H9 (cell line): ENCODE results near the gene YWHAQ. TPM values are rescaled to one million over a fixed set of nuclear protein-coding genes. Genes with fewer than 3 reads are reported as not detected.

Experiments used
- DNase-seq: peaks from one replicate; pipeline ENCODE4 v3.0.0-alpha.2; 2017
- H2AFZ ChIP-seq: one replicate; pipeline ENCODE4 v1.6.1; 2013; ENCODE audit warnings: mild to moderate bottlenecking, low read length, control low read depth, moderate library complexity
- H2AK5ac ChIP-seq: 2 replicates; pipeline ENCODE4 v1.6.1; 2013; ENCODE audit warnings: low read length, control low read depth, mixed read lengths; ENCODE audit not compliant: insufficient read length
- H2BK120ac ChIP-seq: one replicate; pipeline ENCODE4 v1.6.1; 2013; ENCODE audit warnings: low read depth, mild to moderate bottlenecking, low read length, control low read depth, inconsistent platforms; ENCODE audit not compliant: poor library complexity, severe bottlenecking
- H2BK12ac ChIP-seq: 2 replicates; pipeline ENCODE4 v1.6.1; 2013; ENCODE audit warnings: low read length, control low read depth, mixed read lengths, low read depth; ENCODE audit not compliant: insufficient read length
- H2BK15ac ChIP-seq: 2 replicates; pipeline ENCODE4 v1.6.1; 2013; ENCODE audit warnings: low read depth, low read length, control low read depth
- H2BK20ac ChIP-seq: one replicate; pipeline ENCODE4 v1.6.1; 2013; ENCODE audit warnings: low read depth, mild to moderate bottlenecking, low read length, control low read depth, inconsistent platforms; ENCODE audit not compliant: poor library complexity, severe bottlenecking
- H2BK5ac ChIP-seq: 2 replicates; pipeline ENCODE4 v1.6.1; 2013; ENCODE audit warnings: low read length, control low read depth, mixed read lengths; ENCODE audit not compliant: insufficient read length
- H3K14ac ChIP-seq: 2 replicates; pipeline ENCODE4 v1.6.1; 2013; ENCODE audit warnings: low read length, control low read depth; ENCODE audit not compliant: insufficient read depth
- H3K18ac ChIP-seq: 2 replicates; pipeline ENCODE4 v1.6.1; 2013; ENCODE audit warnings: low read depth, mild to moderate bottlenecking, mixed read lengths, low read length, control low read depth; ENCODE audit not compliant: insufficient read length
- H3K23ac ChIP-seq: 2 replicates; pipeline ENCODE4 v1.6.1; 2013; ENCODE audit warnings: low read length, control low read depth, mixed read lengths, low read depth; ENCODE audit not compliant: insufficient read length
- H3K23me2 ChIP-seq: 2 replicates; pipeline ENCODE4 v1.6.1; 2013; ENCODE audit warnings: low read depth, mild to moderate bottlenecking, mixed read lengths, low read length, control low read depth; ENCODE audit not compliant: insufficient read length, poor library complexity, severe bottlenecking
- H3K27ac ChIP-seq: 2 replicates; pipeline ENCODE4 v1.5.1; 2013; ENCODE audit warnings: low read length, control low read depth, mixed read lengths, low read depth; ENCODE audit not compliant: insufficient read length
- H3K27me3 ChIP-seq: 2 replicates; pipeline ENCODE4 v1.6.1; 2013; ENCODE audit warnings: low read length, control low read depth, inconsistent platforms; ENCODE audit not compliant: insufficient read depth
- H3K4ac ChIP-seq: 2 replicates; pipeline ENCODE4 v1.6.1; 2013; ENCODE audit warnings: low read depth, mild to moderate bottlenecking, control low read depth, inconsistent platforms, low read length, moderate library complexity
- H3K4me1 ChIP-seq: 2 replicates; pipeline ENCODE4 v1.6.1; 2013; ENCODE audit warnings: low read length, control low read depth, inconsistent platforms; ENCODE audit not compliant: insufficient read depth
- H3K4me2 ChIP-seq: 2 replicates; pipeline ENCODE4 v1.6.1; 2013; ENCODE audit warnings: low read length, control low read depth, mixed read lengths; ENCODE audit not compliant: insufficient read length, insufficient read depth
- H3K56ac ChIP-seq: 2 replicates; pipeline ENCODE4 v1.6.1; 2013; ENCODE audit warnings: low read depth, mild to moderate bottlenecking, mixed read lengths, low read length, control low read depth; ENCODE audit not compliant: insufficient read length
- H3K79me1 ChIP-seq: 2 replicates; pipeline ENCODE4 v1.6.1; 2013; ENCODE audit warnings: low read depth, mild to moderate bottlenecking, moderate library complexity, low read length, control low read depth, inconsistent platforms; ENCODE audit not compliant: insufficient read depth, poor library complexity, severe bottlenecking
- H3K79me2 ChIP-seq: 2 replicates; pipeline ENCODE4 v1.6.1; 2013; ENCODE audit warnings: low read length, control low read depth, inconsistent platforms; ENCODE audit not compliant: insufficient read depth
- H3K9ac ChIP-seq: 2 replicates; pipeline ENCODE4 v1.6.1; 2013; ENCODE audit warnings: low read length, control low read depth, mixed read lengths; ENCODE audit not compliant: insufficient read length; ENCODE audit errors: extremely low read depth
- H3K9me3 ChIP-seq: one replicate; pipeline ENCODE4 v1.6.1; 2013; ENCODE audit warnings: low read depth, low read length, inconsistent platforms; ENCODE audit not compliant: control insufficient read depth
- H3T11ph ChIP-seq: one replicate; pipeline ENCODE4 v1.6.1; 2013; ENCODE audit warnings: mild to moderate bottlenecking, low read length, control low read depth, inconsistent platforms
- H4K20me1 ChIP-seq: one replicate; pipeline ENCODE4 v1.6.1; 2013; ENCODE audit not compliant: control insufficient read depth, insufficient read length, insufficient read depth
- H4K5ac ChIP-seq: 2 replicates; pipeline ENCODE4 v1.6.1; 2013; ENCODE audit warnings: low read depth, mild to moderate bottlenecking, mixed read lengths, low read length, control low read depth; ENCODE audit not compliant: insufficient read length
- H4K8ac ChIP-seq: replicated peaks from 2 replicates; pipeline ENCODE4 v1.6.1; 2013; ENCODE audit warnings: low read length, control low read depth, mixed read lengths, low read depth; ENCODE audit not compliant: insufficient read length
- H4K91ac ChIP-seq: 2 replicates; pipeline ENCODE4 v1.6.1; 2013; ENCODE audit warnings: low read depth, mild to moderate bottlenecking, moderate library complexity, mixed read lengths, low read length, control low read depth; ENCODE audit not compliant: insufficient read length
- H3K27ac Mint-ChIP-seq, 3 experiments: 2 replicates in 2 of 3; 3 replicates in 1 of 3; pipeline ENCODE4 v1.8.0; 2020 to 2021; ENCODE audit warnings: mixed read lengths in 3 of 3, mild to moderate bottlenecking in 1 of 3, moderate library complexity in 1 of 3
- H3K27me3 Mint-ChIP-seq: 2 replicates; pipeline ENCODE4 v1.8.0; 2021; ENCODE audit warnings: low read depth, mild to moderate bottlenecking, moderate library complexity, mixed read lengths
- H3K36me3 Mint-ChIP-seq, 3 experiments: 2 replicates in 2 of 3; 3 replicates in 1 of 3; pipeline ENCODE4 v1.8.0; 2020 to 2021; ENCODE audit warnings: low read depth in 3 of 3, mixed read lengths in 3 of 3; ENCODE audit not compliant: insufficient read depth in 1 of 3
- H3K4me1 Mint-ChIP-seq, 2 experiments: 2 replicates each; pipeline ENCODE4 v1.8.0; 2020; ENCODE audit warnings: mixed read lengths in 2 of 2
- H3K4me3 Mint-ChIP-seq, 2 experiments: 2 replicates in 1 of 2; 3 replicates in 1 of 2; pipeline ENCODE4 v1.8.0; 2020 to 2021; ENCODE audit warnings: mild to moderate bottlenecking in 2 of 2, mixed read lengths in 2 of 2, moderate library complexity in 1 of 2
- H3K9me3 Mint-ChIP-seq, 2 experiments: 2 replicates in 1 of 2; 3 replicates in 1 of 2; pipeline ENCODE4 v1.8.0; 2020; ENCODE audit warnings: mild to moderate bottlenecking in 2 of 2, mixed read lengths in 2 of 2, moderate library complexity in 1 of 2
- WGBS: extraction: QIAGEN DNeasy Blood & Tissue Kit; methylation state at CpG from one replicate; pipeline ENCODE4 v1.1.7; 2013; ENCODE audit warnings: missing lambda C conversion rate, low lambda C conversion rate, mixed read lengths; ENCODE audit not compliant: insufficient read length; ENCODE audit errors: extremely low coverage; 5-methylcytosine and 5-hydroxymethylcytosine counted together
- total RNA-seq: library from RNA; stranded (reverse); gene quantifications from 2 replicates; pipeline ENCODE4 v1.2.1, GENCODE V29; 2021
- TF ChIP-seq, protein P1 (sequence below): fragments of 200-600 bp; sonication (generic); conservative IDR thresholded peaks from 3 replicates; pipeline ENCODE4 v1.8.0; 2021; ENCODE audit warnings: antibody characterized with exemption, mild to moderate bottlenecking

YWHAQ gene
- total RNA-seq, 1 experiment from 2014 or later, result 374 TPM

DNA sequence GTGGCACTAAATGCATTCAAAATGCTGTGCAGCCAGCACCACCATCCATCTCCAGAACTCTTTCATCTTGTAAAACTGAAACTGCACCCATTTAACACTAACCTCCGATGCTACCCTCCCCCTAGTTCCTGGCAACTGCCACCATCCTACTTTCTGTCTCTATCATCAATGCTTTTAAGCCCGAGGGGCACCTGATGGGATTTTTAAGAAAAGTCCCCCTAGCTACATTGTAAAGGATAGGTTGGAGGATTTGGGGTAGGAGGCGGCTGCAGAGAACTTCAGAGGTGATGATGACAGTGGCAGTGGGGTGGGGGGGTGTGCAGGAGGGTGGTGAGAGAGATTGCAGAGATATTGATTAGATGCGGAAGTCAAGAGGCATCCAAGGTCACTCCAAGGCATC, 10.8 kb upstream of the YWHAQ start:
- Mint-ChIP-seq H3K27me3 (peaks cover 62% of the 10 kb centered on the region), H3K4me3 (no peak overlapping the region), H3K36me3 (no peaks in the 10 kb centered on the region), H3K9me3 (no peaks in the 10 kb centered on the region), H3K4me1 (peaks cover 23 to 24% of the 10 kb centered on the region in 2 experiments), H3K27ac (no peak overlapping the region)
- H2AFZ ChIP-seq, result no peak overlapping the region
- no peaks in the 10 kb centered on the region for H3K79me2 ChIP-seq
- H2BK20ac ChIP-seq, result no peak overlapping the region
- H3K9ac ChIP-seq, result no peak overlapping the region
- no CpG with 5 or more reads among the region's 4 CpGs for WGBS
- no peaks in the 10 kb centered on the region for H3K79me1 ChIP-seq
- H4K20me1 ChIP-seq, result no peaks in the 10 kb centered on the region
- H3K9me3 ChIP-seq, result no peaks in the 10 kb centered on the region
- TF ChIP-seq, protein P1, sequence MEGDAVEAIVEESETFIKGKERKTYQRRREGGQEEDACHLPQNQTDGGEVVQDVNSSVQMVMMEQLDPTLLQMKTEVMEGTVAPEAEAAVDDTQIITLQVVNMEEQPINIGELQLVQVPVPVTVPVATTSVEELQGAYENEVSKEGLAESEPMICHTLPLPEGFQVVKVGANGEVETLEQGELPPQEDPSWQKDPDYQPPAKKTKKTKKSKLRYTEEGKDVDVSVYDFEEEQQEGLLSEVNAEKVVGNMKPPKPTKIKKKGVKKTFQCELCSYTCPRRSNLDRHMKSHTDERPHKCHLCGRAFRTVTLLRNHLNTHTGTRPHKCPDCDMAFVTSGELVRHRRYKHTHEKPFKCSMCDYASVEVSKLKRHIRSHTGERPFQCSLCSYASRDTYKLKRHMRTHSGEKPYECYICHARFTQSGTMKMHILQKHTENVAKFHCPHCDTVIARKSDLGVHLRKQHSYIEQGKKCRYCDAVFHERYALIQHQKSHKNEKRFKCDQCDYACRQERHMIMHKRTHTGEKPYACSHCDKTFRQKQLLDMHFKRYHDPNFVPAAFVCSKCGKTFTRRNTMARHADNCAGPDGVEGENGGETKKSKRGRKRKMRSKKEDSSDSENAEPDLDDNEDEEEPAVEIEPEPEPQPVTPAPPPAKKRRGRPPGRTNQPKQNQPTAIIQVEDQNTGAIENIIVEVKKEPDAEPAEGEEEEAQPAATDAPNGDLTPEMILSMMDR, result no peak
- no peaks in the 10 kb centered on the region for H3K23me2 ChIP-seq
- H4K5ac ChIP-seq, result no peak overlapping the region
- H2BK120ac ChIP-seq, result no peak overlapping the region
- no peak overlapping the region for H3K56ac ChIP-seq
- H3K4me2 ChIP-seq, result no peak overlapping the region
- no peak overlapping the region for H2BK12ac ChIP-seq
- H3K27ac ChIP-seq, result no peak overlapping the region
- no peak overlapping the region for H2BK15ac ChIP-seq
- H3K27me3 ChIP-seq, result no peaks in the 10 kb centered on the region
- H3K18ac ChIP-seq, result no peak overlapping the region
- H2BK5ac ChIP-seq, result no peak overlapping the region
- H4K91ac ChIP-seq, result no peak overlapping the region
- H3T11ph ChIP-seq, result no peak overlapping the region
- H3K4me1 ChIP-seq, result no peaks in the 10 kb centered on the region
- no peak overlapping the region for H3K23ac ChIP-seq
- H3K14ac ChIP-seq, result no peak overlapping the region
- H3K4ac ChIP-seq, result no peak overlapping the region
- no peak overlapping the region for H4K8ac ChIP-seq
- DNase-seq, result no peak
- no peak overlapping the region for H2AK5ac ChIP-seq
